GM19328 (cell line): ENCODE data around the gene STK35.

Experiments
- ATAC-seq: cut with Tn5 transposase; IDR thresholded peaks from one replicate; pipeline ENCODE4 v1.9.1; 2021; ENCODE audit warnings: mild to moderate bottlenecking, moderate library complexity; ENCODE audit not compliant: unreplicated experiment

Gene STK35

DNA sequence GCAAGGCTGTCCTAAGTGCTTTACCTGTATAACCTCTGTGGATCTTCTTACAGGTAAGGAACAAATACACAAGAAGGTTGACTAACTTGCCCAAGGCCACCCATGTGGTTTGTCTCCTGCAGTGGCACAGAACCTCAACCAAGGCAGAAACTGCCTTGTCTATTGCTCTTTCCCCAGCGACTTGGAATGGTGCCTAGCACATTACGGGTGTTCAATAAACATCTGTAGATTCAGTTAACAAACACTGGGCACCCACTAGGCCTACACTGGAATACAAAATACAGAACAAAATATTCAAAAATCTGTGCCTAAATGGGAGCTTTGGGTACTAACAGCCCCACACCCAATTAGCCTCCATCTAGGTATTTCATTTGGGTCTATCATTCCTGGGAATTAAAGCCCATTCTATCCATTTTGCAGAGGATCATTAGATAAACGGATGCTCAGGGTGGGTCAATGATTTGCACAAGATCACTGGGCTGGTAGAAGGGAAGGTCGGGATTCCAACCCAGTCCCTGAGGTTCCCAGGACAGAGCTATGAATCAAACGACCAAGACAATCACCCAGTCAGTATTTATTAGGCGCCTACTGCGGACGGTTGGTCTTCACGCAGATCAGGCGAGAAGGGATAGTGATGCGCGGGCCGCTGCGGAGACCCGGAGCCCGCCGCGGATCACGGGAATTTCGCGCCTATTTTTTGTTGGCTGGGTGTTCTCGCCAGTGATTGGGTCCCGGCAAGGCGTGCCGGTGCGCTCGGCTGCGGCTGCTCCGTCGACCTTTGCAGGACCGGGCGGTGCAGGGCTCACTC lies at the start of gene STK35:
STK35 (plus strand) TSS at position 771 of the 808 bp plus-strand sequence. CDS start 55 bp downstream, outside the sequence.
- peak; percentile 42 for ATAC-seq

DNA sequence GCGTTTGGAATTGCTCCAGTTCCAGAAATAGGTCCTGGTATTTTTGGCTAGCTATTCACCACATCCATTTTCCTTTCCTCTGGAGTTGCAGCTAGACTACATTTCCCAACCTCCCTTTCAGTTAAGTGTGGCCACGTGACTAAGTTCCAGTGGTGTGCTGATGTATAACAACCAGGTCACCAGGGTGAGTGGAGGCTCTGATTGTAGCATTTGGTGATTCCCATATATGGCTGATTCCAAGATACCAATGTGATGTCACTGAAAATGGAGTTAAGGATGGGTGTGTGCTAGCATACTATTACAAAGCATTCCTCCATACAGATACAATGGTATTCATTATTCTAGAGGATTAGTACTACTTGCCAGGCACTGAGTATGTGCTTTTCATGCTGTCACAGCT lies 49.7 kb upstream of the STK35 start:
- no peak for ATAC-seq

DNA sequence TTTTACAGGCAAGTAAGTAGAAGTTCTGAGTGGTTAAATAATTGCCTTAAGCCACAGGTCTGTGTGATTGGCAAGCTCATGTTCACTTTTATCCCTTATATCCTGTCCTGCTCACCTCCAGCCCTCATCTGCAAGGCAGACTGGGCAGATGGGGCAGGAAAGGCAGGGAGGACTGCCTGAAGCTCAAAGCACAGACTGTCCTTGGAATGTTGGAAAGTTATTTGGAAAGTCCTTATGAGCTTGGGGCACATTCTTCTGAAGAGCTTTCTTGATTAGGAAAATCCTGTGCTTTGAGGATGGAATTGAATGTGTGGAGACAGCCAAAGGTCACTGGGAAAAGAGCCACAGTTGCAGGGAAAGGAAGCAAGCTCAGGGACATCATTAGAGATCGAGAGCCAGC lies 48.9 kb upstream of the STK35 start:
- ATAC-seq, result no peak

DNA sequence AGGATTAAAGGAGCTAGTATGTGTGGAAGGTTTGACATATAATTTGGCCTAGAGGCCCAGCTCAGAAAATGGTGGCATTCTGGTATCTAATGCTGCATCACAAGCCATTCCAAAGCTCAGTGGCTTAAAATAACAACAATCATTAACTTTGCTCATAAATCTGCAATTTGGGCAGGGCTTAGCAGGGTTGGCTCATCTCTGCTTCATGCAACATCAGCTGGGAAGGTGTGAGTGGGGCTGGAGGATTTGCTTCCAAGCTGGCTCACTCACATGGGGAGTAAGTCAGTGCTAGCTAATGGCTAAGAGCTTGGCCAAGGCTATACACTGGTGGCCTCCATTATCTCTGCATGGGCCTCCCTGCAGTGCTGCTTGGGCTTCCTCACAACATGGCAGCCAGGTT lies 48.0 kb upstream of the STK35 start:
- no peak for ATAC-seq

DNA sequence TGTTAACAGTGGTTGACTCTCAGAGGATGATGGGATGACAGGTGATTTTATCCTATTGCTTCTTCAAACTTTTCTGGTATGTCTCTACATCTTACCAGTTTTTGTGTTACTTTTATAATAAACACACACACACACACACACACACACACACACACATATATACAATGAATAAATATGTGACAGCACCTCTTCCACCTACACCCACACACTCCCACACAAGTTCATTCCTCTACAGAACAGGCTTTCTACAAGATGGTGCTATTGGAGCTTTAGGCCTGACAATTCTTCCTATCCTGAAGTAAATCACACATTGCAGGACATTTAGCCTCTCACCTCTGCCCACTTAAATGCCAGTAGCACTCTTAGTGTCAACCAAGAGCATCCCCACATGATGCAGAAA lies 46.7 kb upstream of the STK35 start:
- no peak for ATAC-seq

DNA sequence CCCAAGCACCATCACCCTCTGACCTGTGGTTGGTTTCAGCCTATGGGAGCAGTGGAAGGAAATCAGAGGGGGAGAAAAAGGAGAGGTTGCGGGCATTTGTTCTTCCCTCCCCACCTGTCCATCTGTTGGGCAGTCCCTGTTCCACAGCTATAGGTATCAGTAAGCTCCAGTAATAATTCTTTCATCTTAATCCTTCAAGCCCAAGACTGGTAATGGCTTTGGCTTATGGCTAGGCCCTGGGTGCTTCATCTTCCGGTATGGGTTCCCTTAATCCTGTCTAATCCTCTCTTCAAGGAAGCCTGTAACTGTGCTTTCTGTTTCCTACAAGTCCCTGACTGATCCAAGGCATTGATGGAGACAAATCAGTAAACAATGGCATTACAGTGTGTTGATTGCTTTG lies 42.2 kb upstream of the STK35 start:
- no peak for ATAC-seq

DNA sequence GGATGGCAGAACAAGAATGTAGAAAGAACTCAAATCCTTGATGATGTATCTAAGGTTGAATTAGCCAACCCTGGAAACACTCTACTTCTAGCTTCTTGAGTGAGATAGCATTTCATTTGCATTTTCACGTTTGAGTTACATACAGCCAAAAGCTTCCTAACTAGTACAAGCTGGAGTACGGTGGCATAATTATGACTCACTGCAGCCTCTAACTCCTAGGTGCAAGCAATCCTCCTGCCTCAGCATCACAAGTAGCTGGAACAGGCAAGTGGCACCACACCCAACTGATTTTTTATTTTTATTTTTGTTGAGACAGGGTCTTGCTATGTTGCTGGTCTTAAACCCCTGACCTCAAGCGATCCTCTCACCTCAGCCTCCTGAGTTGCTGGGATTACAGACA lies 36.5 kb upstream of the STK35 start:
- ATAC-seq, result no peak

DNA sequence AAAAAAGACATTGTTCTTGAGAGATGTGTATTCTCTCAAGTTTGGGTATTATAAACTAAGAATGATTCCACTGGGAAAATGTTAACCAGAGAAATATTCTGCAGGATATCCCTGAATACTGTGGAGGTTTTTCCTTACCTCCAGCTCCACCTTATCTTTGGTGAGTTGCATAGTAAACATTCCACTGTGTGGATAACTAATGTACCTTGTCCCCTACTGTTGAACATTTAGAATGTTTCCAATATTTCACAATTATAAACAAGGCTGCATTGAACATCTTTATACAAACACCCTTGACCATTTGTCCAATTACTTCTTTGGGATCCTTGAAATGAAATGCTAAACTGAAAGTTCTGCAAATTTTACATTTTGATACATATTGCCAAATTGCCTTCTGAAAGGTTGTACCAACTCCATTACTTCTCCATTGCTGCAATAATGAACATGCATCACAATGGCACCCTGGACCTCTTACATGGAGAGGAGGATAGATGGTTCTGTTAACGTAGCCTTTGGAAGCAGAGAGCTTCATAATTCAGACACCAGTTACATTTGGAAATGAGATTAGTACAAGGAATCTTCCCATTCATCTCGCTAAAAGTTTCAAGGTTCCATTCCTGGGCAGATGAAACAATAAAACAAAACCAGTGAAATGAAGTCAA lies 35.0 kb upstream of the STK35 start:
- no peak for ATAC-seq

DNA sequence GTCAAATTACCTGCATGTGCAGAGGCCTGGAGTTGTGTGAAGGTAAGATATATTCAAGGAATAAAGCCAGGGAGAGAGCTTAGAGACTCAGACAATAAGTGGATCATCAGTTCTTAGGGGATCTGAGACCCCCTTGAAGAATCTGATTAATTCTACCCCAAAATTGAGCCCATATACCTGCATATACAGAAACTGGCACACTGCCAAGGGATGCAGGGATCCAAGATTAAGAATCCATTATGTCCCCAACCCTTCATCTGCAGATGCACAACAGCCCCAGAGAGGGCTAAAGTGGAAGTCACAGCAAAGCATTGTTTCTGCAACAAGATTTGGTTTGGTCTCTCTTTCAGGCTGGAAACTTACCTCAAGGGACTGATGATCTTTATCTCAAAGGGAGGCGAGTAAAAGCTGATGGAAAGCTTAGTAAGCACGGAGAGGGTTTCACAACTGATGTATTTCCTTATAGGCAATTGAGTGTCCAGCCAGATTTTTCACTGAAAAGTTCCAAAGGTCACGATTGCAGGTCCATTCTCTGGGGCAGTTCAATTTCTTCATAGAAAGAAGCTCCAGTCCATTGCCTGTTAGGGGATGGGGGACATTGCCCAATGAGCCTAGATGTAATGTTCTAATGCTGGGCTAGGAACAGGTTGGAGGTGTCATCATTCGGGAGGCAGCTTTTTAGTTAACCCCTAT lies 20.9 kb upstream of the STK35 start:
- ATAC-seq, result no peak

DNA sequence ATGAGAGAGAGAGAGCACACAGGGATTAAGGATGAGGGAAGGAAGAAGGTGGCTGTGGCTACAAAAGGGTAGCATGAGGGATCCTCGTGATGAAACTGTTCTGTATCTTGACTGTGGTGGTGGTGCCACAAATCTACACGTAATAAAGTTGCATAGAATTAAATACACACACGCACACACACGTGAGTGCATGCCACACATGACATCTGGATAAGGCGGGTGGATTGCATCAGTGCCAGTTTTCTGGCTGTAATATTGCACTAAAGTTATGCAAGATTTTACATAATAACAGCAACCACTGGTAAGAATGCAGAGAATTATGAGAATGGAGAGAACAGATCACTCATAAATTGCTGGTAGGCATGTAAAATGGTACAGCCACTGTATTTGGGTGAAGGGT lies 16.9 kb upstream of the STK35 start:
- no peak for ATAC-seq

DNA sequence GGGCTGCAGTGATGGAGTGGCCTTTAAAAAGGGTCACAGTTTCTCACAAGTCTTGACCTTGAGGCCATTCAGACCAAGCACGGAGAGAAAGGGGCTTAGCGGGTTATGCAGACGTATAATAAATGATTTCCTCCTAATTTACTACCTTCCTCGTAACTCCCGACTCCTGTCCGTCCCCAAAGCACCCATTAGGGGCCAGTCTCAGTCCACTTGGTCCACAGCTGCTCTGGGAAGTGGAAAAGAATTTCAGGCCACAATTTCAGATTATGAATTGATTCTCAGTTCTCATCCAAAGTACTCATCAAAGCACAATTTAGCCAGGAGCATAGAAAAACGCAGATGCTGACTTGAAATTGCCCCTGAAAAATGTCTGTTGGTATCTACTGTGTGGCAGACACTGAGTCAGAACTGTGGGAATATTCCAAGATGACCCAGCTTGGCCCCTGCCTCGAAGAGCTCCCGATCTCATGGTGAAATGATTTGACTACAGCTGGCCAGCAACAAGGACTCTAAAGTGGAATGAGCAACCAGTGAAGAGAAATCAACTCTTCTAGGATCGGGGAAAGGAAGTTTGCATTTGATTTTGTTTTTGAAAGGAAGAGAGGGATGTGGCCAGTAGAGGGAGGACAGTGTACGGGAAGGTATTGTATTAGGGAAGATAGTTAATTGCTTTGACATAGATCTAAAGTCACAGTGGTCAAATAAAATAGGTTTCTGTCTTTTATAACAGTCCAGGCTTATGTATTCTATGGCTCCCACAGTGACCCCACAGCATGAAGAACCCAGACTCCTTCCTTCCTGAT lies 15.2 kb upstream of the STK35 start:
- ATAC-seq, result no peak

DNA sequence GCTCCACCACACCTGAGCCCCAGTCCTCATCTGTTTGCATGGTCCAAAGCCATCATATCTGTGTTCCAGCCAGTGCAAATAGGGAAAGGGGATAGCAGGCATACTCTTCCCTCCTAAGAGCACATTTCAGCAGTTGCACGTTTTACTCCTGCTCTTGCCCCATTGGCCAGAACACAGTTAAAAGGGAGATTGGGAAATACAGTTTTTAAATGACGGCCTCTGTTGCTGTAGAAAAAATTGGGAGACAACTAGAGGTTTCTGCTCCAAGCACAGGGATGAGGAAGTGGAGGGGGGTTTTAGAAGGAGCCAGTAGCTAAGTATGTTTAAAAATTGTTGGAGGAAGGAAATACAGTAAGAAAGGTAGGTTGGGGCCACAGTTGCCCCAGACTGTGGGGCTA lies 14.6 kb upstream of the STK35 start:
- no peak for ATAC-seq

DNA sequence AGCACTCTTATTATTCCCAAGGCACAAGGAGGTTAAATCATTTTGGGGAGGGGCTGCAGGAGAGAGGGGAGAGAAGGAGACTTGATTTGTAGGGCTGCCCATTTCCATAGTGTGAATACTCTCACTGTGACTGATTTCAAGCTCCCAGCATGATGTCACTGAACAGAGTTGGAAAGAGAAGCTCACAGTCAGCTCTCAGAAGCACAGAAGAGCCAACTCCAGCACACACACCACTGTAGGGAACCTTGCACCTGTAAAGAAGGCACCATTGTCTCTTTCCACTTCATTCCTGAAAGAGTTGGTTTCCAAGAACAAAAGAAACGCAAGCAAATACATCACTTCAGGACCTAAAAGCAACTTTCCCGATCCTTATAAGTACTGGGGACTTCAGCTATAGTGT lies 12.7 kb upstream of the STK35 start:
- ATAC-seq, result no peak

DNA sequence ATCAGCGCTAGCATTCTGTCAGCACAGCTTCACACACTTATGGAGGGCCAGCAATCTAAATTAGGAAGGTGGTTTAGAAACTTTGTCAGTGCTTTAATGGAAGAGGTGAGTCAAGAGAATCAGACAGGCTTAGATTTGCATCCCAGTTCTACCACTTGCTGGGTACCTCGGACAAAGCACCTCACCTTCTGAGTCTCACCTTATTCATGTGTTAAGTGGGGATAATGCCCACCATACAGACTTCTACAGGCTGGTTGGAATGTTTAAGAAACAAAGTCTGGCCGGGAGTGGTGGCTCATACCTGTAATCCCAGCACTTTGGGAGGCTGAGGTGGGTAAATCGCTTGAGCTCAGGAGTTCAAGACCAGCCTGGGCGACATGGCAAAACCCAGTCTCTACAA lies 12.2 kb upstream of the STK35 start:
- no peak for ATAC-seq

DNA sequence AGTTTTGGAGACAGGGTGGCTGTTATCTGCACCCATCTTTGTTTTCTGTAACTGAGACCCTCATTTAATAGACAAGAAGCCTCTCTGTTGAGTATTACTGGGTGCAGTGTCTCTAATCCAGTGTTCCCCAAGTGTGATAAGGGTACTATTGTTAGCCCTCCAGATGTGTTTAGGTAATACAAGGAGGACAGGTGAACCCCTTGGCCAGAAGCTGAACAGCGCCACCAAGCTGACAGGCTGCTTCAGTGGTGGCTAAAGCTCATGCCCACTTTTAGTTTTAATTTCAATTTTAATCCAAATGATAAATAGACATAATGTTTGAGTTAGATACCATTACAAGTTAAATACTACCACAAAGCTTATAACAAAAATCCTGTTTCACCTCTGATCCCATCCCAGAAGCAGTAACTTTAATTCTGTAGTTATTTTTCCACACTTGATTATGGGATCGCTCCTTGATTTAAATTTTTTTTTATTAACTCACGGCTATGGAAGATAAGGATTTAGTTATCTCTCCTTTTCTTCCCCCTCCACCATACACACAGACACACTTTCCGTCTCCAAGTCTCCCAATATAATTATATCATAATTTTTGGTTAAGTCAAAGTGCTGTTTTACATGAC lies 8.4 kb upstream of the STK35 start:
- no peak for ATAC-seq

DNA sequence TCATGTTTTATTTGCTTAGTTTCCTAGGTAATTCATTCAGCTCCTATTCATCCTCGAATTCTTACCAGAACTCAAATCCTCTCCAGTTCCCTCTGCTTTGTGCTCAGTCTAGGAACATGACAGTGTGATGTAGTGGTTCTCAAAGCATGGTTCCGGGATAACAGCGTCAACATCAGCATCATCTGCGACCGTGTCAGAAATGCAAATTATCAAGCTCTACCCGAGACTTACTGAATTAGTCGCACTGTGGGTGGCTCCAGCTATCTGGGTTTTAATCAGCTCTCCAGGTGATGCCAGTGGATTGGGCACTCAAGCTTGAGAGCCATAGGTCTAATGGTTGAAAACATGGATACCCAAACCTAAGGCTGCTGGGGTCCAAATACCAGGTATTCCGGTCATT lies 7.7 kb upstream of the STK35 start:
- ATAC-seq, result no peak

DNA sequence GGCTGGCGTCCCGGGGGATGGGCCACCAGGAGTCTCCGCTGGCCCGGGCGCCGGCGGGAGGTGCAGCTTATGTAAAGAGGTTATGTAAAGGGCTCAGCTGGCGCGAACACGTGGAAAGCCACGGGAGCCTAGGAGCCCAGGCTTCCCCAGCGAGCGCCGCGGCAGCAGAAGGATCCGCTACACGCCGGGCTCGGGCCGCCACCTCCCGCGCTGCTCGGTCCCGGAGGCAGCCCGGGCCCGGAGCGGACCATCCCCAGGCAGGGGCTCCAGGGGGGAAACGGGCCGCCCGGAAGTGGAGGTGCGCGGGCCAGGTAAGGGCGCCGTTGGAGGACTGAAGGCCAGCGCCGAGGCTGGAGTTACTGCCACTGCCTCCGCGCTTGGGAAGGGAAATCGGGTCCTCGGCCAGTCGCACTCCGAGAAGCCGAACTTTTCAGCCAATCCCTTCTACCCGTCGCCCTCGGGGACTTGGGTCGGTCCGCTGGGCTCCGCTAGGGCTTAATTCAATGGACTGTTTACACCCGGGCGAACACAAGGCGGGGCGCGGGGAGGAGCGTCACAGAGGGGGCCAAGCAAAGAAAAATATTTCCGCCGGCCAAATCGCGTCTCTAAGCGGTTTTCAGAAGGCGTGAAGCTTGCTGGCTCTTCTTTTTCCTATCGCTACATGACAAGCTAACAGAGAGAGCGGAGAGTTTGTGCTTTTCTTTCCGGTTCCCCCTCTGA lies 398 bp downstream of the STK35 start:
- peak; percentile 79 for ATAC-seq

DNA sequence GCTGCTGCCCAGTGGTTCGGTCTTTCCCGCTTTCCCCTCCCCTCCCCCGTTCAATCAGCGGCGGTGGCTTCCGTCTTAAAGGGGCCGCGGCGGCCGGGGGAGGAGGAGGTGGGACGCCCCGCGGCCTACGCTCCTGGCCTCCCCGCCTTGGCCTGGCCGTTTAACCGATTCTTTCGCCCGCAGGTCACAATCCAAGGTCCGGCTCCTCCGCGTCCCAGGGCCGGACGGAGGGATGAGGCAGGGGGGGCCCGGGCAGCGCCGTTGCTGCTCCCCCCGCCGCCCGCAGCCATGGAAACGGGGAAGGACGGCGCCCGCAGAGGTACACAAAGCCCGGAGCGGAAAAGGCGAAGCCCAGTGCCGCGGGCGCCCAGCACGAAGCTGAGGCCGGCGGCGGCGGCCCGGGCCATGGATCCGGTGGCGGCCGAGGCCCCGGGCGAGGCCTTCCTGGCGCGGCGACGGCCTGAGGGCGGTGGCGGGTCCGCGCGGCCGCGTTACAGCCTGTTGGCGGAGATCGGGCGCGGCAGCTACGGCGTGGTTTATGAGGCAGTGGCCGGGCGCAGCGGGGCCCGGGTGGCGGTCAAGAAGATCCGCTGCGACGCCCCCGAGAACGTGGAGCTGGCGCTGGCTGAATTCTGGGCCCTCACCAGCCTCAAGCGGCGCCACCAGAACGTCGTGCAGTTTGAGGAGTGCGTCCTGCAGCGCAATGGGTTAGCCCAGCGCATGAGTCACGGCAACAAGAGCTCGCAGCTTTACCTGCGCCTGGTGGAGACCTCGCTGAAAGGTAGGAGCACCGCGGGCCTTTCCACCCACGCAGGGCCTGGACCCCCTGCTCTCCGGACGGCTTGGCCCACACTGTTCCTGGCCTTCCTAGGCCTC lies 1.2 kb downstream of the STK35 start:
- peak; percentile 58 for ATAC-seq
